Astrocyte of the cerebellum (primary cell): ENCODE data around the gene AVP.
A peak's percentile ranks its signal among the peaks of the same experiment; 100 is the strongest.
"Not testable (repeated sequence)": the region's sequence is repeated elsewhere in the genome, so short reads cannot be mapped to it uniquely, and the experiment has no call there.

ENCODE experiments used
- DNase-seq: peaks from one replicate; pipeline ENCODE4 v3.0.0-alpha.2; 2011; ENCODE audit warnings: low read depth
- H3K4me3 ChIP-seq: 2 replicates; pipeline ENCODE4 v1.5.1; 2011; ENCODE audit warnings: mild to moderate bottlenecking, low read depth, low read length, moderate library complexity
- CTCF ChIP-seq: IDR thresholded peaks from 2 replicates; pipeline ENCODE4 v1.5.1; 2012; ENCODE audit warnings: low read length, low read depth, moderate library complexity, mild to moderate bottlenecking; ENCODE audit errors: missing control alignments
- in situ Hi-C: cut with HindIII; loops from 2 replicates; pipeline ENCODE4 v1.10.0; 2017; ENCODE audit warnings: low sequenced_read_pairs

The AVP gene

DNA sequence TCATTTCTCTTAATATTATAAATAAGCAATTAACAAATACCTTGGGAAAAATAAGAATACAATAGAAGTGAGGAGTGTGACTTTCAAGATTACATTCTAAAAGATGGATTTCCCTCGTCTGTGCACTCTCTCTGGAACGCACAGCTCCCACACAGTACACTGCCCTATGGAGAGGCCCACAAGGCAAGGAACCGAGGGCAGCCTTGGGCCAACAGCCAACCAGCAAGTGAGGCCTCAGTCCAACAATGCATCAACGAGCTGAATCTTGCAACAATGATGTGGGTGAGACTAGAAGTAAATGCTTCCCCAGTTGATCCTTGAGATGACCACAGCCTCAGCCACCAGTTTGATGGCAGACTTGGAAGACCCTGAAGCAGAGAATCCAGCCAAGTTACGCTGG lies 34.5 kb upstream of the AVP start:
- H3K4me3 ChIP-seq, result no peak overlapping the region
- in situ Hi-C loops, result no loop called here
- DNase-seq, result no peak
- no peak for TF ChIP-seq CTCF

DNA sequence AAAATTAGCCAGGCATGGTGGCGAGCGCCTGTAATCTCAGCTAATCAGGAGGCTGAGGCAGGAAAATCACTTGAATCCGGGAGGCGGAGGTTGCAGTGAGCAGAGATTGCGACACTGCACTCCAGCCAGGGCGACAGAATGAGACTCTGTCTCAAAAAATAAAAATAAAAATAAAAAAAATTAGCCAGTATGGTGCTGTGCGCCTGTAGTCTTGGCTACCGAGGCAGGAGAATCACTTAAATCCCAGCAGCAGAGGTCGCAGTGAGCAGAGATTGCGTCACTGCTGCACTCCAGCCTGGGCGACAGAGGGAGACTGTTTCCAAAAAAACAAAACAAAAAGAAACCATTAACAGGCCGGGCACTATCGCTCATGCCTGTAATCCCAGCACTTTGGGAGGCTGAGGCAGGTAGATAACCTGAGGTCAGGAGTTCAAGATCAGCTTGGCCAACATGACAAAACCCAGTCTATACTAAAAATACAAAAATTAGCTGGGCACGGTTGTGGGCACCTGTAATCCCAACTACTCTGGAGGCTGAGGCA lies 33.4 kb upstream of the AVP start:
- H3K4me3 ChIP-seq, in situ Hi-C loops: not testable (repeated sequence)
- peak; percentile 38 for DNase-seq

DNA sequence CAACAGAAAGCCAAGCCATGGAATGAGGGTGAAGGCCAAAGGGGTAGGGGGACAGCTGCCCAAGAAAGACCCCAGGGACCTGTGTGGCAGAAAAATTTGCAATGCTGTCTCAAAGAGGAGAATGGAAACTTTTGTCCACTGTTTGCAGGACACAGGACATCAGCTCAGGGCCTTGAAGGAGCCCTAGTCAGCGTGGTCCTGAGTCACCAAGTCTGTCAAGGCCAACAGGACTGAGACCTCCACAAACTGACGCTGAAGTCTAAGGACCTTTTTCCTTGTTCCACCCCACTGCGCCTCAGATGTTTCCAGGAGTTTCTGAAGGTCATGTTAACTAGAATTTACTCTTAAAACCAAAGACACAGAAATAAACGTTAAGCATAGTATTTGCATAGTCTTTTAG lies 31.8 kb upstream of the AVP start:
- H3K4me3 ChIP-seq, result no peak overlapping the region
- in situ Hi-C loops, result no loop called here
- TF ChIP-seq CTCF, result no peak
- DNase-seq, result no peak

More for the DNA sequence above, 33.4 kb upstream of the AVP start:
- peak; percentile 67 for TF ChIP-seq CTCF

DNA sequence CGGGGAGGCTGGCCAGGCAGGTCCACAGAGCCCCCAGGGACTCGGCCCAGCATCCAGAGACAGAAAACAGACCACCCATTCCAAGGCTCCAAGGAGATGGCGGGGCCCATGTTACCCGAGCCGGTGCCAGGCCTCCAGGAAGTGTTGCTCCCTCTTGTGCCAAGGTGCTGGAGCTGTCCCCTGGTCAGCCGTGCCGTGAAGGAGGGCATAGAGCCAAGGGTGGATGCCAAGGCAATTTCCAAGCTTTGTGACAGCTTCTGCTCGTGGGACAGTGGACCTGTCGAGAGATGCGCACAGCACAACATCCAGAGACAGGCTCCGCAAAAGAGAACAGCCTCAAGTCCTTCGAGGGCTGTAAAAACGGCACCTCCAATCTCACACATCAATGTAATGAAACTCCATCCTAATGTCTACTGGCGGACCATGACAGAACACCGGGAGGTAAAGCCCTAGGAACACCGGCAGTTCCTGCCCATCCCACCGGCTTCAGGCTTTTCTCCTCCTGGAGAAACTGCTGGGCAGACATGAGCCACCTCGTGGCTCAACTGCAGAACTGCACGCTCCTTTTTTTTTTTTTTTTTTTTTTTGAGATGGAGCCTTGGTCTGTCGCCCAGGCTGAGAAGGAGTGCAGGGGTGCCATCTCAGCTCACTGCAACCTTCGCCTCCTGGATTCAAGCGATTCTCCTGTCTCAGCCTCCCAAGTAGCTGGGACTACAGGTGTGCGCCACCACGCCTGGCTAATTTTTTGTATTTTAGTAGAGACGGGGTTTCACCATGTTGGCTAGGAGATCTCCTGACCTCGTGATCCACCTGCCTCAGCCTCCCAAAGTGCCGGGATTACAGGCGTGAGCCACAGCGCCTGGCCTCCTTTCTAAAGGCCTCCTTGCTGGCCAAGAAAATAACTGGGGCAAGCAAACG lies 30.9 kb upstream of the AVP start:
- TF ChIP-seq CTCF, result peak; percentile 77
- DNase-seq, result peak; percentile 41
- in situ Hi-C loops, result no loop called here
- no peak overlapping the region for H3K4me3 ChIP-seq

DNA sequence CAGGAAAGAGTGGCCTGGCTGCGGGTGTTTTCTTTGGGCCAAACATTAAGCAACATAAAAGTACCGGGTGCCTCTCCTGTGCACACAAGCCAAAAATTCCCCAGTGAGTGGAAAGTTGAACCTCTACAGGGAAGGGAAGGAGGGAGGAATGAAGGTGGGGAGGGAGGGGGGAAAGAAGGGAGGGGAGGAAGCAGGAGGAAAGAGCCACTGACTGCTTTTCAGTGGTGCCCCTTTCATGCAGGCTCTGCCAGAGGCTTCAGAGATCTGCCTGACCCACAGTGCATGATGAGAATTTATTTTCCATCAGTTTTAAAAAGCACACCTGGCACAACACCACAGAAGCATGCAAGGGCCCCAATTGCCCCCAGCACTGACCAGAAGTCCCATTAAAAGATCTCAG lies 27.5 kb upstream of the AVP start:
- no peak overlapping the region for H3K4me3 ChIP-seq
- TF ChIP-seq CTCF, result no peak
- in situ Hi-C loops, result no loop called here
- DNase-seq, result no peak

- in situ Hi-C loops, result no loop called here
- no peak for TF ChIP-seq CTCF
- DNase-seq, result no peak
- H3K4me3 ChIP-seq, result no peak overlapping the region
Observed at GRCh38 chr20:3111507-3111906, 27.0 kb upstream of the AVP start.
